Mesenchymal stem cell (in vitro differentiated cells and primary cell): ENCODE data around the gene PMEL.

Experiments used
- DNase-seq: peaks from one replicate; pipeline ENCODE4 v3.0.0-alpha.2; 2013
- H2AFZ ChIP-seq: one replicate; pipeline ENCODE4 v1.6.1; 2013; ENCODE audit warnings: low read depth, mild to moderate bottlenecking, control low read depth, inconsistent platforms, low read length, moderate library complexity
- H2AK5ac ChIP-seq: 2 replicates; pipeline ENCODE4 v1.6.1; 2013; ENCODE audit warnings: low read length, moderate library complexity, mild to moderate bottlenecking, inconsistent platforms; ENCODE audit not compliant: severe bottlenecking
- H2BK120ac ChIP-seq: one replicate; pipeline ENCODE4 v1.6.1; 2013; ENCODE audit warnings: low read depth, mild to moderate bottlenecking, inconsistent platforms, low read length, moderate library complexity
- H2BK12ac ChIP-seq, 2 experiments: one replicate each; pipeline ENCODE4 v1.6.1; 2013; ENCODE audit warnings: inconsistent platforms in 2 of 2, low read length in 2 of 2, mild to moderate bottlenecking in 2 of 2, moderate library complexity in 2 of 2, control low read depth in 1 of 2
- H2BK15ac ChIP-seq: one replicate; pipeline ENCODE4 v1.6.1; 2013; ENCODE audit warnings: mild to moderate bottlenecking, low read depth, inconsistent platforms; ENCODE audit not compliant: poor library complexity, severe bottlenecking
- H2BK5ac ChIP-seq: 2 replicates; pipeline ENCODE4 v1.6.1; 2013; ENCODE audit warnings: low read depth, mild to moderate bottlenecking, low read length, control low read depth, inconsistent platforms; ENCODE audit not compliant: poor library complexity, severe bottlenecking
- H3K14ac ChIP-seq, 2 experiments: one replicate each; pipeline ENCODE4 v1.6.1; 2013; ENCODE audit warnings: inconsistent platforms in 2 of 2, low read length in 2 of 2, control low read depth in 1 of 2, mild to moderate bottlenecking in 1 of 2, moderate library complexity in 1 of 2
- H3K18ac ChIP-seq, 2 experiments: one replicate each; pipeline ENCODE4 v1.6.1; 2013; ENCODE audit warnings: inconsistent platforms in 2 of 2, low read length in 2 of 2, control low read depth in 1 of 2, low read depth in 1 of 2, mild to moderate bottlenecking in 1 of 2
- H3K23ac ChIP-seq, 2 experiments: one replicate each; pipeline ENCODE4 v1.6.1; 2013; ENCODE audit warnings: inconsistent platforms in 2 of 2, low read length in 2 of 2, mild to moderate bottlenecking in 2 of 2, moderate library complexity in 2 of 2, control low read depth in 1 of 2
- H3K27ac ChIP-seq: 2 replicates; pipeline ENCODE4 v1.5.1; 2013; ENCODE audit warnings: mild to moderate bottlenecking, moderate library complexity, low read length, control low read depth, inconsistent platforms; ENCODE audit not compliant: poor library complexity, severe bottlenecking
- H3K27me3 ChIP-seq, 2 experiments: 2 replicates each; pipeline versions ENCODE4 v1.6.1 to v1.7.0; 2013; ENCODE audit warnings: low read length in 2 of 2, mild to moderate bottlenecking in 2 of 2, moderate library complexity in 2 of 2, control low read depth in 1 of 2, inconsistent platforms in 1 of 2; ENCODE audit not compliant: control insufficient read depth in 1 of 2, insufficient read depth in 1 of 2
- H3K36me3 ChIP-seq, 2 experiments: 2 replicates each; pipeline versions ENCODE4 v1.6.1 to v1.7.0; 2013; ENCODE audit warnings: low read length in 2 of 2, control low read depth in 1 of 2, inconsistent platforms in 1 of 2, low read depth in 1 of 2, mild to moderate bottlenecking in 1 of 2; ENCODE audit not compliant: insufficient read depth in 2 of 2, control insufficient read depth in 1 of 2
- H3K4ac ChIP-seq, 2 experiments: one replicate each; pipeline ENCODE4 v1.6.1; 2013; ENCODE audit warnings: inconsistent platforms in 2 of 2, low read length in 2 of 2, mild to moderate bottlenecking in 2 of 2, moderate library complexity in 2 of 2, control low read depth in 1 of 2, low read depth in 1 of 2
- H3K4me1 ChIP-seq: 2 replicates; pipeline ENCODE4 v1.6.1; 2013; ENCODE audit warnings: low read depth, low read length, control low read depth; ENCODE audit not compliant: control insufficient read depth, insufficient read depth
- H3K4me2 ChIP-seq: 2 replicates; pipeline ENCODE4 v1.6.1; 2013; ENCODE audit warnings: low read length, mild to moderate bottlenecking, inconsistent platforms; ENCODE audit not compliant: poor library complexity, severe bottlenecking
- H3K4me3 ChIP-seq, 2 experiments: 2 replicates each; pipeline versions ENCODE4 v1.5.1 to v1.7.0; 2013; ENCODE audit warnings: low read length in 2 of 2, mild to moderate bottlenecking in 2 of 2, control low read depth in 1 of 2, low read depth in 1 of 2; ENCODE audit not compliant: insufficient read depth in 1 of 2
- H3K79me1 ChIP-seq: replicated peaks from 2 replicates; pipeline ENCODE4 v1.6.1; 2013; ENCODE audit warnings: mild to moderate bottlenecking, control low read depth, low read length, inconsistent platforms; ENCODE audit not compliant: poor library complexity, severe bottlenecking
- H3K9ac ChIP-seq: 2 replicates; pipeline ENCODE4 v1.7.0; 2013; ENCODE audit warnings: mild to moderate bottlenecking, low read length, moderate library complexity
- H3K9me3 ChIP-seq: 2 replicates; pipeline ENCODE4 v1.7.0; 2013; ENCODE audit warnings: mild to moderate bottlenecking, low read length; ENCODE audit not compliant: control insufficient read depth
- H4K8ac ChIP-seq: one replicate; pipeline ENCODE4 v1.6.1; 2013; ENCODE audit warnings: inconsistent platforms, mild to moderate bottlenecking, low read length, moderate library complexity
- H4K91ac ChIP-seq: one replicate; pipeline ENCODE4 v1.6.1; 2013; ENCODE audit warnings: mild to moderate bottlenecking, low read length, inconsistent platforms
- WGBS: methylation state at CpG from one replicate; pipeline ENCODE4 v1.1.7; 2013; ENCODE audit warnings: mixed read lengths; 5-methylcytosine and 5-hydroxymethylcytosine counted together

Gene PMEL

GRCh38 chr12:55942055-55942454 lies 23.8 kb downstream of the PMEL start:
- Histone ChIP-seq H2BK120ac (no peak overlapping the region), H2BK5ac (no peak overlapping the region), H3K18ac (no peak overlapping the region), H2AK5ac (no peak overlapping the region), H3K9me3 (no peaks in the 10 kb centered on the region), H3K23ac (no peak overlapping the region), H2AFZ (no peak overlapping the region), H3K4me2 (no peak overlapping the region), H4K8ac (no peak overlapping the region), H3K14ac (no peak overlapping the region), H2BK12ac (no peak overlapping the region), H3K27me3 (no peaks in the 10 kb centered on the region), H3K4me1 (peaks cover 6% of the 10 kb centered on the region), H3K27ac (no peak overlapping the region), H3K4ac (no peak overlapping the region), H2BK15ac (no peak overlapping the region), H3K4me3 (no peak overlapping the region), H3K9ac (no peak overlapping the region), H3K79me1 (no peaks in the 10 kb centered on the region), H3K36me3 (peaks cover 23 to 70% of the 10 kb centered on the region in 2 experiments), H4K91ac (no peak overlapping the region)
- DNase-seq = no peak
- 98% methylated on average over 3 of the region's 4 CpGs for WGBS

- Histone ChIP-seq H3K18ac (no peak overlapping the region), H3K4ac (no peak overlapping the region), H3K4me3 (no peak overlapping the region), H4K91ac (no peak overlapping the region), H2BK12ac (no peak overlapping the region), H3K9ac (peak overlapping the region; percentile 52), H3K4me2 (no peak overlapping the region), H2AFZ (peak overlapping the region; percentile 20), H3K27me3 (no peaks in the 10 kb centered on the region), H3K36me3 (peaks cover 23 to 65% of the 10 kb centered on the region in 2 experiments), H2BK15ac (no peak overlapping the region), H2BK5ac (no peak overlapping the region), H3K23ac (no peak overlapping the region), H2BK120ac (no peak overlapping the region), H3K4me1 (peaks cover 6% of the 10 kb centered on the region), H3K9me3 (no peaks in the 10 kb centered on the region), H3K27ac (no peak overlapping the region), H3K79me1 (peaks cover 1% of the 10 kb centered on the region), H2AK5ac (no peak overlapping the region), H4K8ac (peak overlapping the region; percentile 72), H3K14ac (no peak overlapping the region)
- WGBS = 21% methylated on average over 18 of the region's 18 CpGs
- DNase-seq = peak; percentile 86
Observed at GRCh38 chr12:55940065-55940732, 25.6 kb downstream of the PMEL start.

- peaks cover 6% of the 10 kb centered on the region for H3K4me1 ChIP-seq
Observed at GRCh38 chr12:55938826-55939501, 26.9 kb downstream of the PMEL start.

GRCh38 chr12:55937981-55938380 lies 27.9 kb downstream of the PMEL start:
- 100% methylated on average over 1 of the region's 2 CpGs for WGBS
- peaks cover 8% of the 10 kb centered on the region for H3K4me1 ChIP-seq

More at GRCh38 chr12:55938826-55939501, 26.9 kb downstream of the PMEL start:
- Histone ChIP-seq H3K9me3 (no peaks in the 10 kb centered on the region), H2BK5ac (no peak overlapping the region), H4K91ac (no peak overlapping the region), H3K23ac (no peak overlapping the region), H3K4ac (no peak overlapping the region), H3K9ac (no peak overlapping the region), H3K27ac (no peak overlapping the region), H3K79me1 (peaks cover 4% of the 10 kb centered on the region), H3K14ac (no peak overlapping the region), H3K27me3 (no peaks in the 10 kb centered on the region), H3K4me3 (no peak overlapping the region), H3K18ac (no peak overlapping the region), H2BK12ac (no peak overlapping the region), H3K4me2 (no peak overlapping the region), H2AFZ (no peak overlapping the region), H3K36me3 (peaks cover 20 to 54% of the 10 kb centered on the region in 2 experiments), H2AK5ac (no peak overlapping the region), H2BK15ac (no peak overlapping the region), H4K8ac (no peak overlapping the region), H2BK120ac (no peak overlapping the region)
- DNase-seq = no peak
- WGBS = 87% methylated on average over 8 of the region's 8 CpGs

More at GRCh38 chr12:55937981-55938380, 27.9 kb downstream of the PMEL start:
- no peak overlapping the region for H3K18ac ChIP-seq
- no peak for DNase-seq
- no peak overlapping the region for H2BK5ac ChIP-seq
- no peak overlapping the region for H2BK120ac ChIP-seq
- H2BK15ac ChIP-seq = no peak overlapping the region
- no peaks in the 10 kb centered on the region for H3K27me3 ChIP-seq
- H3K36me3 ChIP-seq = peaks cover 19 to 45% of the 10 kb centered on the region in 2 experiments
- peaks cover 6% of the 10 kb centered on the region for H3K79me1 ChIP-seq
- no peak overlapping the region for H3K4ac ChIP-seq
- H4K91ac ChIP-seq = no peak overlapping the region
- H2AK5ac ChIP-seq = no peak overlapping the region
- no peak overlapping the region for H3K4me2 ChIP-seq
- H3K27ac ChIP-seq = no peak overlapping the region
- no peak overlapping the region for H4K8ac ChIP-seq
- no peak overlapping the region for H2BK12ac ChIP-seq
- no peak overlapping the region for H3K9ac ChIP-seq
- H2AFZ ChIP-seq = no peak overlapping the region
- H3K4me3 ChIP-seq = no peak overlapping the region
- no peak overlapping the region for H3K23ac ChIP-seq
- H3K9me3 ChIP-seq = no peaks in the 10 kb centered on the region
- no peak overlapping the region for H3K14ac ChIP-seq
